Astrocyte (in vitro differentiated cells and primary cell): ENCODE data around the gene NTM. TPM values are rescaled to one million over a fixed set of nuclear protein-coding genes. Genes with fewer than 3 reads are reported as not detected.

Experiments used
- DNase-seq: peaks from one replicate; pipeline ENCODE4 v3.0.0-alpha.2; 2010; ENCODE audit warnings: low read depth
- FAIRE-seq: peaks from 2 replicates; lab custom pipeline; 2011; peaks lifted over from hg19 to GRCh38; lab: Jason Lieb, UNC
- H2AFZ ChIP-seq: 2 replicates; pipeline ENCODE4 v1.6.0; 2012; ENCODE audit warnings: low read depth, low read length, inconsistent platforms
- H3K27ac ChIP-seq: 2 replicates; pipeline ENCODE4 v1.5.1; 2011; ENCODE audit warnings: low read depth, low read length, inconsistent platforms
- H3K27me3 ChIP-seq: 2 replicates; pipeline ENCODE4 v1.6.0; 2011; ENCODE audit warnings: low read length, inconsistent platforms; ENCODE audit not compliant: insufficient read depth
- H3K36me3 ChIP-seq: 2 replicates; pipeline ENCODE4 v1.5.1; 2011; ENCODE audit warnings: low read length, inconsistent platforms; ENCODE audit not compliant: insufficient read depth
- H3K4me1 ChIP-seq: 2 replicates; pipeline ENCODE4 v1.5.1; 2011; ENCODE audit warnings: low read length, inconsistent platforms; ENCODE audit not compliant: insufficient read depth
- H3K4me2 ChIP-seq: 2 replicates; pipeline ENCODE4 v1.6.0; 2012; ENCODE audit warnings: low read length, inconsistent platforms
- H3K4me3 ChIP-seq: 2 replicates; pipeline ENCODE4 v1.5.1; 2011; ENCODE audit warnings: low read depth, mild to moderate bottlenecking, low read length, inconsistent platforms; ENCODE audit not compliant: insufficient read depth
- H3K79me2 ChIP-seq: 2 replicates; pipeline ENCODE4 v1.6.0; 2012; ENCODE audit warnings: mild to moderate bottlenecking, low read length, inconsistent platforms; ENCODE audit not compliant: insufficient read depth
- H3K9ac ChIP-seq: 2 replicates; pipeline ENCODE4 v1.6.0; 2012; ENCODE audit warnings: mild to moderate bottlenecking, low read length, inconsistent platforms
- H3K9me3 ChIP-seq: 2 replicates; pipeline ENCODE4 v1.5.1; 2012; ENCODE audit warnings: low read depth, mild to moderate bottlenecking, low read length, inconsistent platforms; ENCODE audit not compliant: insufficient read depth
- H4K20me1 ChIP-seq: 2 replicates; pipeline ENCODE4 v1.6.0; 2012; ENCODE audit warnings: low read length, inconsistent platforms; ENCODE audit not compliant: insufficient read depth
- H3K27ac Mint-ChIP-seq: one replicate; pipeline ENCODE4 v1.8.0; 2021; ENCODE audit warnings: mild to moderate bottlenecking, mixed read lengths; ENCODE audit not compliant: unreplicated experiment
- H3K27me3 Mint-ChIP-seq: one replicate; pipeline ENCODE4 v1.8.0; 2021; ENCODE audit warnings: low read depth, mixed read lengths; ENCODE audit not compliant: unreplicated experiment
- H3K36me3 Mint-ChIP-seq: one replicate; pipeline ENCODE4 v1.8.0; 2021; ENCODE audit warnings: low read depth, mixed read lengths; ENCODE audit not compliant: unreplicated experiment
- H3K4me1 Mint-ChIP-seq: one replicate; pipeline ENCODE4 v1.8.0; 2021; ENCODE audit warnings: low read depth, mixed read lengths; ENCODE audit not compliant: unreplicated experiment
- H3K4me3 Mint-ChIP-seq: one replicate; pipeline ENCODE4 v1.8.0; 2021; ENCODE audit warnings: mild to moderate bottlenecking, moderate library complexity, mixed read lengths; ENCODE audit not compliant: unreplicated experiment
- H3K9me3 Mint-ChIP-seq: one replicate; pipeline ENCODE4 v1.8.0; 2021; ENCODE audit warnings: mild to moderate bottlenecking, mixed read lengths; ENCODE audit not compliant: unreplicated experiment
- CTCF ChIP-seq: IDR thresholded peaks from 2 replicates; pipeline ENCODE4 v1.5.1; 2011; ENCODE audit warnings: low read depth, mild to moderate bottlenecking, inconsistent platforms, low read length, moderate library complexity; ENCODE audit not compliant: insufficient read depth
- EZH2 ChIP-seq: IDR thresholded peaks from 2 replicates; pipeline ENCODE4 v1.6.1; 2012; ENCODE audit warnings: mild to moderate bottlenecking, low read length, inconsistent platforms; ENCODE audit not compliant: insufficient read depth
- total RNA-seq: library from RNA; stranded (reverse); gene quantifications from 2 replicates; pipeline ENCODE4 v1.2.1, GENCODE V29; 2021

Gene NTM
- total RNA-seq, 1 donor from 2014 or later, result 98.2 TPM

GRCh38 chr11:131593301-131593700, 222.9 kb downstream of the NTM start:
- Histone ChIP-seq H3K4me3 (no peak overlapping the region), H3K9me3 (no peaks in the 10 kb centered on the region), H4K20me1 (no peaks in the 10 kb centered on the region), H2AFZ (no peak overlapping the region), H3K9ac (no peak overlapping the region), H3K4me2 (no peak overlapping the region), H3K27me3 (peaks cover 2% of the 10 kb centered on the region), H3K27ac (no peak overlapping the region), H3K79me2 (no peaks in the 10 kb centered on the region), H3K4me1 (peaks cover 8% of the 10 kb centered on the region), H3K36me3 (no peaks in the 10 kb centered on the region)
- no peaks in the 10 kb centered on the region for H3K9me3 Mint-ChIP-seq
- peaks cover 26% of the 10 kb centered on the region for H3K4me1 Mint-ChIP-seq
- peaks cover 11% of the 10 kb centered on the region for H3K27me3 Mint-ChIP-seq
- DNase-seq (no peak), FAIRE-seq (no peak)
- H3K27ac Mint-ChIP-seq, result no peak overlapping the region
- no peak overlapping the region for H3K4me3 Mint-ChIP-seq
- no peak for TF ChIP-seq CTCF
- peaks cover 3% of the 10 kb centered on the region for H3K36me3 Mint-ChIP-seq

- no peaks in the 10 kb centered on the region for H3K9me3 Mint-ChIP-seq
- no peaks in the 10 kb centered on the region for H3K9me3 ChIP-seq
- H3K27me3 Mint-ChIP-seq, result peaks cover 8% of the 10 kb centered on the region
Measured at GRCh38 chr11:131595797-131596196, 225.4 kb downstream of the NTM start.

GRCh38 chr11:131597890-131598289, 227.5 kb downstream of the NTM start:
- no peak overlapping the region for H3K4me3 Mint-ChIP-seq

More at GRCh38 chr11:131595797-131596196, 225.4 kb downstream of the NTM start:
- Histone ChIP-seq H3K4me2 (no peak overlapping the region), H3K27me3 (peaks cover 2% of the 10 kb centered on the region), H3K27ac (no peak overlapping the region), H3K36me3 (no peaks in the 10 kb centered on the region), H2AFZ (no peak overlapping the region), H3K4me1 (peaks cover 10% of the 10 kb centered on the region), H3K79me2 (no peaks in the 10 kb centered on the region), H4K20me1 (no peaks in the 10 kb centered on the region), H3K9ac (no peak overlapping the region), H3K4me3 (no peak overlapping the region)
- no peak for FAIRE-seq
- H3K27ac Mint-ChIP-seq, result no peak overlapping the region
- TF ChIP-seq EZH2 (no peak), CTCF (no peak)
- no peak for DNase-seq
- peaks cover 15% of the 10 kb centered on the region for H3K4me1 Mint-ChIP-seq
- no peaks in the 10 kb centered on the region for H3K36me3 Mint-ChIP-seq
- no peak overlapping the region for H3K4me3 Mint-ChIP-seq

More at GRCh38 chr11:131597890-131598289, 227.5 kb downstream of the NTM start:
- Histone ChIP-seq H4K20me1 (no peaks in the 10 kb centered on the region), H3K79me2 (no peaks in the 10 kb centered on the region), H3K4me1 (peaks cover 18% of the 10 kb centered on the region), H3K27ac (no peak overlapping the region), H3K4me3 (no peak overlapping the region), H3K4me2 (no peak overlapping the region), H3K9ac (no peak overlapping the region), H3K27me3 (peaks cover 2% of the 10 kb centered on the region), H3K9me3 (no peaks in the 10 kb centered on the region), H3K36me3 (no peaks in the 10 kb centered on the region), H2AFZ (no peak overlapping the region)
- FAIRE-seq (no peak), DNase-seq (no peak)
- Mint-ChIP-seq H3K27me3 (peaks cover 8% of the 10 kb centered on the region), H3K4me1 (peaks cover 12% of the 10 kb centered on the region), H3K9me3 (no peaks in the 10 kb centered on the region), H3K36me3 (no peaks in the 10 kb centered on the region), H3K27ac (no peak overlapping the region)
- no peak for TF ChIP-seq EZH2
- TF ChIP-seq CTCF, result no peak
